ENCODE results near the gene HHAT.

GRCh38 chr1:210300923-210301614 lies 27.6 kb upstream of the HHAT start:
- TF ChIP-seq POLR2A (IDR thresholded peaks at IDR 0.05) (no peak), CTCF (IDR thresholded peaks at IDR 0.05) (no peak), POLR2AphosphoS5 (IDR thresholded peaks at IDR 0.05) (no peak)

All from transverse colon (tissue), 4 donors.